CD4-positive, alpha-beta memory T cell (primary cell): ENCODE measurements around the gene CDH13. TPM values are rescaled to one million over a fixed set of nuclear protein-coding genes. Genes with fewer than 3 reads are reported as not detected.

ENCODE experiments used
- CTCF ChIA-PET: fragments of 350-600 bp; sonication (Branson Sonifier 250); formaldehyde crosslinking; loops from one replicate; lab custom pipeline; 2021; ENCODE audit warnings: inconsistent platforms; ENCODE audit not compliant: partially characterized antibody; lab: Charles Lee
- POLR2A ChIA-PET: fragments of 350-600 bp; sonication (Branson Sonifier 250); formaldehyde crosslinking; loops from one replicate; lab custom pipeline; 2021; ENCODE audit not compliant: partially characterized antibody; lab: Charles Lee
- DNase-seq, 5 donors: peaks; one replicate each; pipeline versions ENCODE4 v3.0.0 to v3.0.0-alpha.2; 2020 to 2022; ENCODE audit warnings: mixed read lengths in 1 of 5
- H3K27ac ChIP-seq: one replicate; pipeline ENCODE4 v1.7.0; 2013; ENCODE audit warnings: low read depth, low read length
- H3K27me3 ChIP-seq: 2 replicates; pipeline ENCODE4 v1.7.0; 2013; ENCODE audit warnings: mild to moderate bottlenecking, low read length, moderate library complexity; ENCODE audit not compliant: insufficient read depth
- H3K36me3 ChIP-seq: 2 replicates; pipeline ENCODE4 v1.7.0; 2013; ENCODE audit warnings: mild to moderate bottlenecking, low read length, moderate library complexity; ENCODE audit not compliant: insufficient read depth
- H3K4me1 ChIP-seq: 2 replicates; pipeline ENCODE4 v1.7.0; 2013; ENCODE audit warnings: mild to moderate bottlenecking, low read length, moderate library complexity; ENCODE audit not compliant: insufficient read depth
- H3K4me3 ChIP-seq, 2 donors: one replicate each; pipeline ENCODE4 v1.7.0; 2013; ENCODE audit warnings: low read length in 2 of 2, mild to moderate bottlenecking in 1 of 2
- H3K9me3 ChIP-seq, 2 donors: one replicate each; pipeline ENCODE4 v1.7.0; 2013; ENCODE audit warnings: low read length in 2 of 2, control low read depth in 1 of 2; ENCODE audit not compliant: control insufficient read depth in 1 of 2
- H3K27ac Mint-ChIP-seq, 7 donors: one replicate each; pipeline ENCODE4 v1.8.0; 2020 to 2021; ENCODE audit warnings: mixed read lengths in 7 of 7, mild to moderate bottlenecking in 6 of 7, inconsistent platforms in 3 of 7, moderate library complexity in 3 of 7
- H3K27me3 Mint-ChIP-seq, 2 donors: one replicate each; pipeline ENCODE4 v1.8.0; 2020 to 2021; ENCODE audit warnings: mixed read lengths in 2 of 2
- H3K36me3 Mint-ChIP-seq, 2 donors: one replicate each; pipeline ENCODE4 v1.8.0; 2020 to 2021; ENCODE audit warnings: mixed read lengths in 2 of 2, inconsistent platforms in 1 of 2, mild to moderate bottlenecking in 1 of 2
- H3K4me1 Mint-ChIP-seq, 4 donors: one replicate each; pipeline ENCODE4 v1.8.0; 2020 to 2021; ENCODE audit warnings: mixed read lengths in 4 of 4, mild to moderate bottlenecking in 1 of 4
- H3K4me3 Mint-ChIP-seq, 8 donors: one replicate each; pipeline ENCODE4 v1.8.0; 2020 to 2021; ENCODE audit warnings: mixed read lengths in 8 of 8, mild to moderate bottlenecking in 7 of 8, moderate library complexity in 6 of 8, inconsistent platforms in 3 of 8
- H3K9me3 Mint-ChIP-seq, 8 donors: one replicate each; pipeline ENCODE4 v1.8.0; 2020 to 2021; ENCODE audit warnings: mixed read lengths in 8 of 8, mild to moderate bottlenecking in 5 of 8, inconsistent platforms in 3 of 8, moderate library complexity in 1 of 8
- intact Hi-C: fragments of 100-400 bp; cut with micrococcal nuclease; formaldehyde crosslinking; loops from one replicate; pipeline ENCODE4 v1.15.1; 2023
- polyA plus RNA-seq, 2 donors: library from polyadenylated mRNA; unstranded; fragments of 300-500 nt; fragmentation: Illumina TruSeq; gene quantifications; one replicate each; pipeline ENCODE4 v1.2.3, GENCODE V29; 2021
- total RNA-seq, 2 experiments: library from RNA; stranded (reverse); gene quantifications; one replicate each; pipeline ENCODE4 v1.2.3, GENCODE V29; 2021

The CDH13 gene
- total and polyA plus RNA-seq, 4 experiments from 2014 or later = not detected

- Histone ChIP-seq H3K9me3 (no peaks in the 10 kb centered on the region), H3K27me3 (no peaks in the 10 kb centered on the region), H3K27ac (no peak overlapping the region), H3K36me3 (no peaks in the 10 kb centered on the region), H3K4me1 (no peaks in the 10 kb centered on the region), H3K4me3 (no peak overlapping the region)
- Mint-ChIP-seq H3K27ac (no peak overlapping the region), H3K27me3 (peaks cover 0 to 1% of the 10 kb centered on the region in 2 donors), H3K36me3 (no peaks in the 10 kb centered on the region), H3K4me3 (no peak overlapping the region), H3K9me3 (peaks cover 0 to 8% (median 4%) of the 10 kb centered on the region in 8 donors), H3K4me1 (no peaks in the 10 kb centered on the region)
- intact Hi-C loops = no loop called here
- CTCF ChIA-PET = no interaction called here
- DNase-seq = no peak
- POLR2A ChIA-PET = no interaction called here
Observed at GRCh38 chr16:82730901-82731300, 104.1 kb downstream of the CDH13 start.

- peaks cover 0 to 1% (median 0%) of the 10 kb centered on the region in 4 donors for H3K4me1 Mint-ChIP-seq
- H3K9me3 Mint-ChIP-seq = peaks cover 0 to 9% (median 5%) of the 10 kb centered on the region in 8 donors
- no peaks in the 10 kb centered on the region for H3K4me1 ChIP-seq
- CTCF ChIA-PET = no interaction called here
- H3K36me3 Mint-ChIP-seq = no peaks in the 10 kb centered on the region
- no peak for DNase-seq
- no peaks in the 10 kb centered on the region for H3K27me3 ChIP-seq
- H3K4me3 Mint-ChIP-seq = no peak overlapping the region
- no peaks in the 10 kb centered on the region for H3K36me3 ChIP-seq
- POLR2A ChIA-PET = no interaction called here
- no peak overlapping the region for H3K27ac ChIP-seq
- intact Hi-C loops = no loop called here
- H3K9me3 ChIP-seq = no peaks in the 10 kb centered on the region
- H3K27ac Mint-ChIP-seq = no peak overlapping the region
- H3K27me3 Mint-ChIP-seq = peaks cover 2 to 4% of the 10 kb centered on the region in 2 donors
- H3K4me3 ChIP-seq = no peak overlapping the region
Observed at GRCh38 chr16:82732461-82732860, 105.7 kb downstream of the CDH13 start.

GRCh38 chr16:82735186-82735585 is 108.4 kb downstream of the CDH13 start:
- Mint-ChIP-seq H3K9me3 (peaks cover 0 to 3% (median under 1%) of the 10 kb centered on the region in 8 donors), H3K27ac (no peak overlapping the region), H3K36me3 (no peaks in the 10 kb centered on the region), H3K4me3 (no peak overlapping the region), H3K27me3 (peaks cover 2 to 10% of the 10 kb centered on the region in 2 donors), H3K4me1 (peaks cover 0 to 2% (median under 1%) of the 10 kb centered on the region in 4 donors)
- H3K9me3 ChIP-seq = no peaks in the 10 kb centered on the region
- no peak overlapping the region for H3K4me3 ChIP-seq
- intact Hi-C loops = no loop called here
- no peaks in the 10 kb centered on the region for H3K4me1 ChIP-seq
- H3K36me3 ChIP-seq = no peaks in the 10 kb centered on the region
- ChIA-PET CTCF (no interaction called here), POLR2A (no interaction called here)
- no peak overlapping the region for H3K27ac ChIP-seq
- H3K27me3 ChIP-seq = no peaks in the 10 kb centered on the region
- no peak for DNase-seq

- intact Hi-C loops = no loop called here
- POLR2A ChIA-PET = no interaction called here
- no peaks in the 10 kb centered on the region for H3K36me3 Mint-ChIP-seq
- Histone ChIP-seq H3K4me1 (no peaks in the 10 kb centered on the region), H3K36me3 (no peaks in the 10 kb centered on the region), H3K9me3 (no peaks in the 10 kb centered on the region), H3K4me3 (no peak overlapping the region), H3K27ac (no peak overlapping the region), H3K27me3 (no peaks in the 10 kb centered on the region)
- H3K27ac Mint-ChIP-seq = no peak overlapping the region
- no peak overlapping the region for H3K4me3 Mint-ChIP-seq
- peaks cover 0 to 2% (median 0%) of the 10 kb centered on the region in 8 donors for H3K9me3 Mint-ChIP-seq
- CTCF ChIA-PET = no interaction called here
- no peak for DNase-seq
- H3K27me3 Mint-ChIP-seq = peaks cover 2 to 10% of the 10 kb centered on the region in 2 donors
- H3K4me1 Mint-ChIP-seq = peaks cover 0 to 2% (median under 1%) of the 10 kb centered on the region in 4 donors
Observed at GRCh38 chr16:82735673-82736091, 108.9 kb downstream of the CDH13 start.

GRCh38 chr16:82736224-82736623 is 109.5 kb downstream of the CDH13 start:
- peaks cover 0 to 2% (median under 1%) of the 10 kb centered on the region in 4 donors for H3K4me1 Mint-ChIP-seq
- Histone ChIP-seq H3K27ac (no peak overlapping the region), H3K27me3 (no peaks in the 10 kb centered on the region), H3K9me3 (no peaks in the 10 kb centered on the region), H3K4me3 (no peak overlapping the region), H3K36me3 (no peaks in the 10 kb centered on the region), H3K4me1 (no peaks in the 10 kb centered on the region)
- no peak overlapping the region for H3K4me3 Mint-ChIP-seq
- POLR2A ChIA-PET = no interaction called here
- no peak for DNase-seq
- H3K36me3 Mint-ChIP-seq = no peaks in the 10 kb centered on the region
- CTCF ChIA-PET = no interaction called here
- H3K9me3 Mint-ChIP-seq = peaks cover 0 to 2% (median 0%) of the 10 kb centered on the region in 8 donors
- H3K27me3 Mint-ChIP-seq = peaks cover 3 to 14% of the 10 kb centered on the region in 2 donors
- H3K27ac Mint-ChIP-seq = no peak overlapping the region
- intact Hi-C loops = no loop called here

- Mint-ChIP-seq H3K4me3 (no peak overlapping the region), H3K36me3 (no peaks in the 10 kb centered on the region), H3K27ac (no peak overlapping the region), H3K4me1 (peaks cover 0 to 2% (median under 1%) of the 10 kb centered on the region in 4 donors), H3K9me3 (peaks cover 0 to 2% (median 0%) of the 10 kb centered on the region in 8 donors), H3K27me3 (peaks cover 3 to 14% of the 10 kb centered on the region in 2 donors)
- no peak for DNase-seq
- intact Hi-C loops = no loop called here
- ChIA-PET CTCF (interaction anchor here (0.6 kb wide), 1 partner anchor 1299 kb away, joined by 3 read pairs; no protein-coding TSS in a partner anchor), POLR2A (no interaction called here)
- no peaks in the 10 kb centered on the region for H3K9me3 ChIP-seq
- no peaks in the 10 kb centered on the region for H3K27me3 ChIP-seq
- no peak overlapping the region for H3K4me3 ChIP-seq
- no peak overlapping the region for H3K27ac ChIP-seq
- H3K36me3 ChIP-seq = no peaks in the 10 kb centered on the region
- H3K4me1 ChIP-seq = no peaks in the 10 kb centered on the region
Observed at GRCh38 chr16:82738699-82739098, 111.9 kb downstream of the CDH13 start.

GRCh38 chr16:82741073-82741615 is 114.4 kb downstream of the CDH13 start:
- H3K4me3 Mint-ChIP-seq = no peak overlapping the region
- CTCF ChIA-PET = no interaction called here
- intact Hi-C loops = no loop called here
- peaks cover 0 to 2% (median 0%) of the 10 kb centered on the region in 8 donors for H3K9me3 Mint-ChIP-seq
- DNase-seq = no peak
- Histone ChIP-seq H3K9me3 (no peaks in the 10 kb centered on the region), H3K36me3 (no peaks in the 10 kb centered on the region), H3K27me3 (no peaks in the 10 kb centered on the region), H3K4me1 (no peaks in the 10 kb centered on the region), H3K27ac (no peak overlapping the region), H3K4me3 (no peak overlapping the region)
- POLR2A ChIA-PET = no interaction called here
- no peaks in the 10 kb centered on the region for H3K36me3 Mint-ChIP-seq
- H3K27ac Mint-ChIP-seq = no peak overlapping the region
- peaks cover 0 to 2% (median under 1%) of the 10 kb centered on the region in 4 donors for H3K4me1 Mint-ChIP-seq
- H3K27me3 Mint-ChIP-seq = peaks cover 3 to 16% of the 10 kb centered on the region in 2 donors
